Omental fat pad (tissue), 4 donors: ENCODE data around the gene DAZ2. TPM values are rescaled to one million over a fixed set of nuclear protein-coding genes. Genes with fewer than 3 reads are reported as not detected.
"Not testable (repeated sequence)": the region's sequence is repeated elsewhere in the genome, so short reads cannot be mapped to it uniquely, and the experiment has no call there.

ENCODE experiments used
- ATAC-seq: fragments of 150-250 bp; one replicate; pipeline ENCODE4 v1.9.1; 2016; ENCODE audit warnings: mild to moderate bottlenecking, moderate library complexity; ENCODE audit not compliant: low FRiP score
- DNase-seq: peaks from one replicate; pipeline ENCODE4 v3.0.0-alpha.2; 2019; ENCODE audit warnings: low spot score
- total RNA-seq, 4 donors: library from RNA; depleted of rRNA; stranded (reverse); fragments of >200 nt; gene quantifications; one replicate each; pipeline ENCODE4 v1.1.0, GENCODE V29; 2016

The DAZ2 gene, protein sequence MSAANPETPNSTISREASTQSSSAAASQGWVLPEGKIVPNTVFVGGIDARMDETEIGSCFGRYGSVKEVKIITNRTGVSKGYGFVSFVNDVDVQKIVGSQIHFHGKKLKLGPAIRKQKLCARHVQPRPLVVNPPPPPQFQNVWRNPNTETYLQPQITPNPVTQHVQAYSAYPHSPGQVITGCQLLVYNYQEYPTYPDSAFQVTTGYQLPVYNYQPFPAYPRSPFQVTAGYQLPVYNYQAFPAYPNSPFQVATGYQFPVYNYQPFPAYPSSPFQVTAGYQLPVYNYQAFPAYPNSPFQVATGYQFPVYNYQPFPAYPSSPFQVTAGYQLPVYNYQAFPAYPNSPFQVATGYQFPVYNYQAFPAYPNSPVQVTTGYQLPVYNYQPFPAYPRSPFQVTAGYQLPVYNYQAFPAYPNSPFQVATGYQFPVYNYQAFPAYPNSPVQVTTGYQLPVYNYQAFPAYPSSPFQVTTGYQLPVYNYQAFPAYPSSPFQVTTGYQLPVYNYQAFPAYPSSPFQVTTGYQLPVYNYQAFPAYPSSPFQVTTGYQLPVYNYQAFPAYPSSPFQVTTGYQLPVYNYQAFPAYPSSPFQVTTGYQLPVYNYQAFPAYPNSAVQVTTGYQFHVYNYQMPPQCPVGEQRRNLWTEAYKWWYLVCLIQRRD
- not detected for total RNA-seq

DNA sequence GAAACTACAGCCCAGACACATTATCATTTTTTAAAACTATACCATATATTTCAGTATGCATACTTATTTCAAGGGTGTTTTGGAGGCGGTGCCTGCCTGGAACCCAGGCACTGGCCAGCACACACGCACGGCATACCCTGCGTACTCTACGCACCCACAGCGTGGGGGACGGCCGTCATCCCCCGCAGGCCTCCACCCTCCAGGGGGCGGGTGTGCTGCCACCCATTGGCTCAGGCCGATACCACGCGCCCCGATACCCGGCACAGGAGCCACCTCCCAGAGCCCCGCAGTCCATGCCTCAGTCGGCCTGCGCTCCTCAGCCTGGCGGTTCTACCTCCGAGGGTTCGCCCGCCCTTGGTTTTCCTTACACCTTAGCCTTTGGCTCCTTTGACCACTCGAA, at the start of gene DAZ2:
Gene DAZ2 (plus strand): TSS at position 301 of the 400 bp plus-strand sequence. CDS start 208 bp downstream, outside the sequence.
- not testable (repeated sequence) for DNase-seq, ATAC-seq

DNA sequence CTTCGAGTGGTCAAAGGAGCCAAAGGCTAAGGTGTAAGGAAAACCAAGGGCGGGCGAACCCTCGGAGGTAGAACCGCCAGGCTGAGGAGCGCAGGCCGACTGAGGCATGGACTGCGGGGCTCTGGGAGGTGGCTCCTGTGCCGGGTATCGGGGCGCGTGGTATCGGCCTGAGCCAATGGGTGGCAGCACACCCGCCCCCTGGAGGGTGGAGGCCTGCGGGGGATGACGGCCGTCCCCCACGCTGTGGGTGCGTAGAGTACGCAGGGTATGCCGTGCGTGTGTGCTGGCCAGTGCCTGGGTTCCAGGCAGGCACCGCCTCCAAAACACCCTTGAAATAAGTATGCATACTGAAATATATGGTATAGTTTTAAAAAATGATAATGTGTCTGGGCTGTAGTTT, 20.4 kb upstream of the DAZ2 start, which contains the start of gene DAZ1:
Gene DAZ1 (minus strand): TSS at position 101 of the 400 bp plus-strand sequence. CDS start 208 bp downstream, outside the sequence.
- ATAC-seq, DNase-seq: not testable (repeated sequence)

DNA sequence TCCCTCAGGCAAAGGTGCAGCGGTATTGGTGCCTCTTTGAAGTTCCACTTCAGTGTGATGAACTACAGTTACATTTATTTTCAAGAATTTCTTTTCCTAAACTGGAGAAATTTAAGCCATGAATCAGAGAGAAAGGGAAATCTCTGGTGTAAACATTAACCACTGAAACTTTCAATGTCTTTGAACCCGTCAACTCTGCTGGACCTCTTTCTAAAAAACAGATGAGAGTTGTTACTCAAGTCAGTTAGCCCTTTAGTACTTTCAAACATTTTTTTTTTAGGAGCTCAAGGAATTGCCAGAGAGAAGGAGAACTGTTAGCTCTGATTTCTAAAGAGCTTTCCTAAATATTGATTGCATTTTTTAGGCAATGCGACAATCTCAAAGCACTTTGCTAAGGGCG, 11.9 kb upstream of the DAZ2 start:
- DNase-seq, ATAC-seq: not testable (repeated sequence)

DNA sequence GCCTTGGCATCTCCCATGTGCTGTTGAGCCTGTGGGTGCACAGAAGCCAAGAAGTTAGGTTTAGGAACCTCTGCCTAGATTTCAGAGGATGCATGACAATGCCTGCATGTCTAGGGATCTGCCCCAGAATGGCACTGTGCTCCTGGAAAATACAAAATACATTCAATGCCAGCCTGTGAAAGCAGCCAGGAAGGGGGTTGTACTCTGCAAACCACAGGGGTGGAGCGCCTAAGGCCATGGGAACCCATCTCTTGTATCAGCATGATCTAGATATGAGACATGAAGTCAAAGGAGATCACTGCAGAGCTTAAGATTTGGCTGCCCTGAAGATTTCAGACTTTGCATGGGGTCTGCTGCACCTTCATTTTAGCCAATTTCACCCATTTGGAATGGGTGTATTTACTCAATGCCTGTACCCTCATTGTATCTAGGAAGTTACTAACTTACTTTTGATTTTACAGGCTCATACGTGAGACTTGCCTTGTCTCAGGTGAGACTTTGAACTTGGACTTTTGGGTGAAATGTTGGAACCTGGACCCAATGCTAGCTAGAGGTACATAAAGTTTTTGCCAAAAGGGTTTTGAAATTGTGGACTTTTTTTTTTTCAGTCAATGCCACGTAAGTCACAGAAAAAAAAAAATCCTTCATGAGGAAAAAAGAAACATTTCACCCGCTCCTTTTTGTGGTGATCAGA, 9.4 kb upstream of the DAZ2 start:
- not testable (repeated sequence) for DNase-seq, ATAC-seq

DNA sequence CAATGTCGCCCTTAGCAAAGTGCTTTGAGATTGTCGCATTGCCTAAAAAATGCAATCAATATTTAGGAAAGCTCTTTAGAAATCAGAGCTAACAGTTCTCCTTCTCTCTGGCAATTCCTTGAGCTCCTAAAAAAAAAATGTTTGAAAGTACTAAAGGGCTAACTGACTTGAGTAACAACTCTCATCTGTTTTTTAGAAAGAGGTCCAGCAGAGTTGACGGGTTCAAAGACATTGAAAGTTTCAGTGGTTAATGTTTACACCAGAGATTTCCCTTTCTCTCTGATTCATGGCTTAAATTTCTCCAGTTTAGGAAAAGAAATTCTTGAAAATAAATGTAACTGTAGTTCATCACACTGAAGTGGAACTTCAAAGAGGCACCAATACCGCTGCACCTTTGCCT, 8.7 kb upstream of the DAZ2 start:
- ATAC-seq, DNase-seq: not testable (repeated sequence)

Other genes starting within 250 kb of the DAZ2 start
- not detected for gene BPY2, start 235.3 kb upstream of the DAZ2 start, total RNA-seq
- gene DAZ1, start 20.5 kb upstream of the DAZ2 start, total RNA-seq, result not detected